ENCODE results near the gene AHCY.

DNA sequence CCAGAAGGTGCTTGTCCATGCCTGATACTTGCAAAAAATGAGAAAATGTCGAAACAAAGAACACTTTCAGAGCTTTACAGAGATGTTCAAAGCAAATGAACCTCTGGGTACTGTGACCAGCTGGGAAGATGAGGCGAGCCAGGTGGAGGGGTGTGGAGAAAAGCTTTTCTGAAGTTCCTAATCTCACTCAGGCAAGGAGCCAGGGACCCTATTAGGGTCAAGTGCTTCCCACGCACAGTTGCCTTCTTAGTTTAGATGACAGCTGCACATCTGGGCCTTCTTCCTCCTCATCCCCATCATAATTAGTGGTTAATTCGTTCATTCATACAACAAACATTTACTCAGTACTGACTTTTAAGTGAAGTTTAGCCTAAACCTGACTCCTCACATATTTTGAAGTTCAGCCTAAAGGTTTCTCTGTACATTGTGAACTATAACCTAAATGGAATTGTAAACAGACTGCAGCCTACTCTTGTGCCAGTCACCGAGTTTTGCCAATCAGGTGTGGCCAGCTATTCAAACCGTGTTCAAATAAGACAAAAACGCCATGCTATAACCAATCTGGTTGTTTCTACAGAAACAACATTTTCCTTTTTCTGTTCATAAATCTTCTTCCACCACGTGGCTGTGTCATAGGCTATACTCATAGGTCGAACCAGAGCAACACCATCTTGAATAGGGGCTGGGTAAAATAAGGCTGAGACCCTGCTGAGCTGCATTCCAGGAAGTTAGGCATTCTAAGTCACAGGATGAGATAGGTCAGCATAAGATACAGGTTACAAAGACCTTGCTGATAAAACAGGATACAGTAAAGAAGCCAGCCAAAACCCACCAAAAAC, 19.3 kb upstream of the AHCY start:
- TF ChIP-seq POLR2AphosphoS5 (IDR thresholded peaks at IDR 0.05) (no peak), CTCF (IDR thresholded peaks at IDR 0.05) (no peak)

Data from breast epithelium (tissue), 3 donors.